ENCODE data around the gene KRT35. TPM values are rescaled to one million over a fixed set of nuclear protein-coding genes. Genes with fewer than 3 reads are reported as not detected.

The KRT35 gene
- total and polyA plus RNA-seq, 2 donors (not counting 3 experiments of a cell fraction or from before 2014, with no cell fraction given) = not detected

- Histone ChIP-seq H3K4me2 (ENCODE audit: insufficient read depth, low read length) (no peak overlapping the region), H3K79me2 (ENCODE audit: control insufficient read depth, insufficient read depth, low read length) (no peaks in the 10 kb centered on the region), H3K36me3 (ENCODE audit: control insufficient read depth in 2 of 2, extremely low read depth in 1 of 2, insufficient read depth in 2 of 2, low read length in 2 of 2) (no peaks in the 10 kb centered on the region), H3K9me1 (replicated peaks; ENCODE audit: control insufficient read depth, extremely low read depth, insufficient read depth, low read length) (no peaks in the 10 kb centered on the region), H3K9me3 (replicated peaks; ENCODE audit: control insufficient read depth, insufficient read depth, low read length) (no peaks in the 10 kb centered on the region), H3K27ac (ENCODE audit: insufficient read depth, low read depth, low read length) (no peak overlapping the region), H4K20me1 (replicated peaks; ENCODE audit: control insufficient read depth, extremely low read depth, insufficient read depth, low read length) (no peaks in the 10 kb centered on the region), H3K27me3 (ENCODE audit: control insufficient read depth in 2 of 2, insufficient read depth in 2 of 2, low read length in 2 of 2) (no peaks in the 10 kb centered on the region), H3K9ac (replicated peaks; ENCODE audit: extremely low read depth, insufficient read depth, low read length) (no peak overlapping the region), H3K4me3 (replicated peaks in 1 of 3; ENCODE audit: insufficient read depth in 1 of 3, low read depth in 1 of 3, low read length in 3 of 3) (no peak overlapping the region), H3K4me1 (ENCODE audit: control insufficient read depth, extremely low read depth, insufficient read depth, low read length) (no peaks in the 10 kb centered on the region), H2AFZ (ENCODE audit: low read depth, low read length) (no peak overlapping the region)
- intact Hi-C loops (cut with micrococcal nuclease) = no loop called here
- ChIA-PET CTCF (interaction anchor here (1.0 to 1.4 kb wide), 4 partner anchors 8 to 151 kb away, joined by 3 to 5 read pairs (median 4); no protein-coding TSS in a partner anchor), POLR2A (no interaction called here)
- TF ChIP-seq CTCF (IDR thresholded peaks at IDR 0.05; ENCODE audit: extremely low read depth in 1 of 2, insufficient read depth in 1 of 2, low read depth in 1 of 2, low read length in 2 of 2) = no peak
- no peak for TF ChIP-seq EZH2 (IDR thresholded peaks at IDR 0.05; ENCODE audit: borderline replicate concordance, low read depth, low read length, severe bottlenecking)
- TF ChIP-seq POLR2AphosphoS5 (IDR thresholded peaks at IDR 0.05; ENCODE audit: insufficient read depth, low read depth, low read length) = no peak
- TF ChIP-seq MAX (IDR thresholded peaks at IDR 0.05; ENCODE audit: insufficient read depth, insufficient read length) = no peak
- no peak for TF ChIP-seq POLR2A (IDR thresholded peaks at IDR 0.05; ENCODE audit: low read depth, low read length)
- TF ChIP-seq MYC (IDR thresholded peaks at IDR 0.05; ENCODE audit: low read depth, low read length) = no peak
- no peak for TF ChIP-seq JUN (IDR thresholded peaks at IDR 0.05; ENCODE audit: borderline replicate concordance, insufficient read depth, insufficient read length, low read depth)
- TF ChIP-seq GATA2 (IDR thresholded peaks at IDR 0.05; ENCODE audit: insufficient read depth, insufficient read length, low read depth, low read length) = no peak
- no peak for TF ChIP-seq FOS (IDR thresholded peaks at IDR 0.05; ENCODE audit: borderline replicate concordance, insufficient read depth, low read length)
- dilution Hi-C loops (cut with MboI; ENCODE audit: extremely low pct_ligation_motif_present, low sequenced_read_pairs) = no loop called here
- FAIRE-seq (no peak), DNase-seq (ENCODE audit: low read depth, low spot score) (no peak)
- no TSS peak for BruUV-seq (replicated peaks)
These were observed 30.8 kb upstream of the KRT35 start for GRCh38 chr17:41511716-41512115.
